Measurements from ENCODE around the gene CXCR3.
"Not testable (repeated sequence)": the region's sequence is repeated elsewhere in the genome, so short reads cannot be mapped to it uniquely, and the experiment has no call there.

CXCR3 gene

GRCh38 chrX:71607488-71607887 lies 10.8 kb downstream of the CXCR3 start:
- DNase-seq = no peak

GRCh38 chrX:71606536-71607216 lies 11.6 kb downstream of the CXCR3 start:
- no peak for DNase-seq

- DNase-seq = no peak
Measured at GRCh38 chrX:71604796-71605568, 13.3 kb downstream of the CXCR3 start.

GRCh38 chrX:71604141-71604540 lies 14.2 kb downstream of the CXCR3 start:
- no peak for DNase-seq

DNA sequence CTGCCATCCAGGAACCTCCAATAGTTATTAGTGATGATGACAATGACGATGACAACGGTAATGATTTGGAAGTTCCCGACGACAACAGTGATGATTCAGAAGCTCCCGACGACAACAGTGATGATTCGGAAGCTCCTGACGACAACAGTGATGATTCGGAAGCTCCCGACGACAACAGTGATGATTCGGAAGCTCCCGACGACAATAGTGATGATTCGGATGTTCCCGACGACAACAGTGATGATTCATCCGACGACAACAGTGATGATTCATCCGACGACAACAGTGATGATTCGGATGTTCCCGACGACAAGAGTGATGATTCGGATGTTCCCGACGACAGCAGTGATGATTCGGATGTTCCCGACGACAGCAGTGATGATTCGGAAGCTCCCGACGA lies 14.7 kb downstream of the CXCR3 start:
- no peak for DNase-seq

- DNase-seq = no peak
Measured at GRCh38 chrX:71599965-71600364, 18.3 kb downstream of the CXCR3 start.

DNA sequence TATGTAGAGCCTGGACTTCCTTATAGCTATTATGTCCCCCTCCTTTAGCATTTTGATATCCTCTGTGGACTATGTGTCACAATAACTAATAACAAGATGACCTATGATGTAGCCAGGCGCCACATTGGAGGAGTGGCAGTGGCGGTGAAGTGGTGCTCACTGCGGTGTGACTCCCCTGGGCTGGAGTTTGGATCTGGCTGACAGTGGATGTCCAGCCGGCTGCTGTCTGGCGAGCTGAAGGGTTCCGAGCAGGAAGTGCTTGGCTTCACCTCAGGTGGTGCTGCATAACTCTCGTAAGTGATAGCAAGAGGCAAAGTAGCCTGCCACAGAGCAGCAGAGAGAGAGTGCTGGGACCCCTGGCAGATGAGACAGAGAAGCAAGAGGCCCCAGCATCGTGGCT lies 25.1 kb downstream of the CXCR3 start:
- DNase-seq = not testable (repeated sequence)

GRCh38 chrX:71586929-71587328 lies 31.4 kb downstream of the CXCR3 start:
- no peak for DNase-seq

DNA sequence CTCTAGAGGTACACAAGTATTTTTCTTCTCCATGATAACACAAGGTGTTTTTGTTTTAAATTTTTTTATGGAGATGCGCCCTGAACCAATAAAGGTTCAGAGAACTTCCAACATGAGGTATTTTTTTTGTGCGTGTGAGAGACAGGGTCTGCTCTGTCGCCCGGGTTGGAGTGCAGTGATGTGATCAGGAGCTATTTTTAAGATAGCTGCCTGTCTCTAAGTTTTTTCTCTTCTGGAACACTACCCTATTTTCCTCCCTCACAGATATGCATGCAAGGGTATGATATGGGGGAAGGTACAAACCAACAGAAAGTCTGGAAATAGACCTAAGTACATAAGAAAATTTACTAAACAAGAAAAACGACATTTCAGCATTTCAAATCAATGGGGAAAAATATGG lies 37.1 kb downstream of the CXCR3 start:
- no peak for DNase-seq

DNA sequence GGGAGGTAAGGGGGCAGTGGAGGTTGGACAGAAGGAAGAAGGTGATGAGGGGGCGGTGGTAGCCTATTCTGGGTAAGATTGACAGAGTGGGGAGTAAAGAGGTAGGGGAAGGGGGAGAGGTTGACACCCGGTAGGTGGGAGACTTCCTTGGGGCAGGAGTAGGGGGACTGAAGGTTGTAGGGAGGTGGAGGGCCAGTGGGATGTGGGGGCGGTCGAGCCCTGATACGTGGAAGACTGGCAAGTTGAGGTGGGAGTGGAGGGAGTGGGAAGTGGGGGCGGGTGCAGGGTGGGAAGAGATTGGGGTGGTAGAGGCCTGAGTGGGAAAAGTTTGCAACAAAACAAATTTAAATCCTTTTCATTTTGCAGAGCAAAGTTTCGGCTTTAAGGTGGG lies 38.3 kb downstream of the CXCR3 start:
- no peak for DNase-seq

GRCh38 chrX:71579136-71579989 lies 38.9 kb downstream of the CXCR3 start:
- no peak for DNase-seq

DNA sequence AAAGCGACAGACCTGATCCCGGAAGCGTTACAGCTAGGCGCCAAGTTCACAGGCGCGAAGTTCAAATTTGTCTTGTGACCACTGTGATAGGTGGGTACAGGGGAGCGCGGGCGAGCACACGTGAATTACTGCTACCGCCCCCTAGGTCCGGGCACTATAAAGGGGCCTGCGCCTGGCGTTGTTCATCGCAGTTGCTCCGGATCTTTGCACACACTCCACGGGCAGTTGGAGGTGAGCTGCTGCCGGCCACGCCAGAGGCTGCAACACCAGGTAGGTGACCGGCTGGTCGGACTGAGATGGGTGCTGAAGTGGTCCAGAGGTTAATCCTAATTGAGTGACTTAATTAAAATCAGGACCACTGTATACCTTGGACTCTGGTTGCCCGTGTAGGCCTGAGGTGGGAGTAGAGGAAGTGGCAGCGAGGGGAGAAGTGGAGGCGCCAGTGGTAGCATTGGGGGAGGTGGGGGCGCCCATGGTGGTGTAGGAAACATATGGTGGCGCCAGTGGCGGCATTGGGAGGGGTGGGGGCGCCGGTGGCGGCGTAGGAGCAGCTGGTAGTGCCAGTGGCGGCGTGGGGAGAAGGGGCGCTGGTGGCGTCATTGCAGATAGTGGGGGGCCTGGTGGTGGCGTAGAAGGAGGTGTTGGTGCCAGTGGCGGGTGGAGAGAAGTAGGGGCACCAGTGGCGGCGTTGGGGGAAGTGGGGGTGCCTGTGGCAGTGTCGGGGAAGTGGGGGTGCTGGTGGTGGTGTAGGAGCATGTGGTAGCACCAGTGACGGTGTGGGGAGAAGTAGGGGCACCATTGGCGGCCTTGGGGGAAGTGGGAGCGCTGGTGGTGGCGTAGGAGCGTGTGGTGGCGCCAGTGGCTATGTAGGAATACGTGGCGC lies 39.8 kb downstream of the CXCR3 start, which contains the start of gene GCNA:
TSS of gene GCNA (plus strand) at position 185 of the 883 bp plus-strand sequence. CDS start 2,385 bp downstream, outside the sequence.
- no peak for DNase-seq

- DNase-seq = no peak
Measured at GRCh38 chrX:71577682-71578081, 40.6 kb downstream of the CXCR3 start.

- DNase-seq = no peak
Measured at GRCh38 chrX:71573590-71573989, 44.7 kb downstream of the CXCR3 start.

DNA sequence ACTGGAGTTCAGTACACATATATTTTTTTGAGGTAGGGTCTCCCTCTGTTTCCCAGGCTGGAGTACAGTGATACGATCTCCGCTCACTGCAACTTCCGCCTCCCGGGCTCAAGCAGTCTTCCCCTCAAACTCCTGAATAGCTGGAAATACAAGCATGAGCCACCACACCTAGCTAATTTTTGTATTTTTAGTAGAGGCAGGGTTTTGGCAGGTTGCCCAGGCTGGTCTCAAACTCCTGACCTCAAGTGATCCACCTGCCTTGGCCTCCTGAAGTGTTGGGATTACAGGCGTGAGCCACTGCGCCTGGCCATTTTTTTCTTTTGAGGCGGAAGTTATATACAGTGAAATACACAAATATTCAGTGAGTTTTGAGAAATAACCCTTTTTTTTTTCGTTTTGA lies 46.9 kb downstream of the CXCR3 start:
- not testable (repeated sequence) for DNase-seq

Data from effector CD8-positive, alpha-beta T cell (primary cell).